GM18951 (cell line): ENCODE data around the gene MVP.

ENCODE experiments used
- POLR2A ChIP-seq: IDR thresholded peaks from 4 replicates; pipeline ENCODE4 v1.6.1; 2011; ENCODE audit warnings: mild to moderate bottlenecking; ENCODE audit not compliant: insufficient read length, insufficient read depth; ENCODE audit errors: extremely low read depth
- in situ Hi-C: fragments of 300-500 bp; cut with MboI; formaldehyde crosslinking; loops from one replicate; pipeline ENCODE4 v1.12.0; 2022; ENCODE audit warnings: low sequenced_read_pairs, mixed read lengths, inconsistent platforms; ENCODE audit not compliant: unreplicated experiment

Gene MVP

GRCh38 chr16:29808219-29808900 is 11.9 kb upstream of the MVP start:
- in situ Hi-C loops, result no loop called here
- no peak for TF ChIP-seq POLR2A

- in situ Hi-C loops, result no loop called here
- no peak for TF ChIP-seq POLR2A
Measured at GRCh38 chr16:29809031-29809747, 11.1 kb upstream of the MVP start.

- in situ Hi-C loops, result no loop called here
- TF ChIP-seq POLR2A, result no peak
Measured at GRCh38 chr16:29809850-29810698, 10.2 kb upstream of the MVP start.

- no peak for TF ChIP-seq POLR2A
- in situ Hi-C loops, result no loop called here
Measured at GRCh38 chr16:29810699-29811169, 9.5 kb upstream of the MVP start.

GRCh38 chr16:29811170-29811895 is 8.9 kb upstream of the MVP start:
- peak; percentile 43 for TF ChIP-seq POLR2A
- in situ Hi-C loops, result no loop called here

- no peak for TF ChIP-seq POLR2A
- in situ Hi-C loops, result no loop called here
Measured at GRCh38 chr16:29811896-29812665, 8.2 kb upstream of the MVP start, which contains the start of gene PRRT2. Gene PRRT2, plus strand, starts transcription at chr16:29812193. Its CDS starts 862 bp downstream, at chr16:29813055.

- in situ Hi-C loops, result no loop called here
- no peak for TF ChIP-seq POLR2A
Measured at GRCh38 chr16:29812754-29813643, 7.3 kb upstream of the MVP start.

- TF ChIP-seq POLR2A, result no peak
- in situ Hi-C loops, result no loop called here
Measured at GRCh38 chr16:29813644-29814562, 6.4 kb upstream of the MVP start.

- in situ Hi-C loops, result no loop called here
Measured at GRCh38 chr16:29814592-29814991, 5.7 kb upstream of the MVP start.

GRCh38 chr16:29815032-29815721 is 5.1 kb upstream of the MVP start:
- in situ Hi-C loops, result no loop called here
- no peak for TF ChIP-seq POLR2A

More at GRCh38 chr16:29814592-29814991, 5.7 kb upstream of the MVP start:
- TF ChIP-seq POLR2A, result no peak
